SK-N-SH treated with all-trans-retinoic acid at 6 μM for 48 hours (cell line): ENCODE data around the gene TM6SF1.

Experiments used
- ATAC-seq: fragments of 200-7000 bp; cut with Tn5 transposase; 3 replicates; pipeline ENCODE4 v1.9.1; 2020; ENCODE audit warnings: mild to moderate bottlenecking, moderate library complexity
- ARNTL ChIP-seq: fragments of 450-650 bp; formaldehyde crosslinking; IDR thresholded peaks from 2 replicates; pipeline ENCODE4 v1.5.0; 2020; ENCODE audit warnings: low read depth, mild to moderate bottlenecking, moderate library complexity, borderline replicate concordance
- BACH2 ChIP-seq: fragments of 250-450 bp; sonication (Bioruptor Pico); IDR thresholded peaks from 2 replicates; pipeline ENCODE4 v1.9.0; 2021; ENCODE audit warnings: mild to moderate bottlenecking, borderline replicate concordance
- CSRNP3 ChIP-seq: fragments of 250-450 bp; sonication (Bioruptor Pico); IDR thresholded peaks from 2 replicates; pipeline ENCODE4 v1.5.1; 2021; ENCODE audit warnings: mild to moderate bottlenecking, moderate library complexity
- ESRRG ChIP-seq: fragments of 250-450 bp; sonication (Bioruptor Pico); IDR thresholded peaks from 2 replicates; pipeline ENCODE4 v1.6.1; 2021; ENCODE audit warnings: mild to moderate bottlenecking
- GLIS3 ChIP-seq: fragments of 250-450 bp; sonication (Bioruptor Pico); IDR thresholded peaks from 2 replicates; pipeline ENCODE4 v1.5.0; 2020; ENCODE audit warnings: mild to moderate bottlenecking, moderate library complexity
- ISL1 ChIP-seq: fragments of 250-450 bp; sonication (Bioruptor Pico); IDR thresholded peaks from 2 replicates; pipeline ENCODE4 v2.1.2; 2022; ENCODE audit warnings: mild to moderate bottlenecking, moderate library complexity
- PATZ1 ChIP-seq: fragments of 250-450 bp; sonication (Bioruptor Pico); IDR thresholded peaks from 2 replicates; pipeline ENCODE4 v1.8.0; 2020; ENCODE audit warnings: mild to moderate bottlenecking, moderate library complexity, borderline replicate concordance
- PPARA ChIP-seq: fragments of 250-450 bp; sonication (Bioruptor Pico); IDR thresholded peaks from 2 replicates; pipeline ENCODE4 v1.5.0; 2020; ENCODE audit warnings: mild to moderate bottlenecking, borderline replicate concordance
- RARB ChIP-seq: fragments of 250-450 bp; sonication (Bioruptor Pico); IDR thresholded peaks from 2 replicates; pipeline ENCODE4 v1.8.0; 2021; ENCODE audit warnings: mild to moderate bottlenecking, moderate library complexity
- TCF4 ChIP-seq: fragments of 250-450 bp; sonication (Bioruptor Pico); IDR thresholded peaks from 2 replicates; pipeline ENCODE4 v1.8.0; 2021; ENCODE audit warnings: mild to moderate bottlenecking, moderate library complexity, borderline replicate concordance
- TOX ChIP-seq: fragments of 250-450 bp; sonication (Bioruptor Pico); IDR thresholded peaks from 2 replicates; pipeline ENCODE4 v1.8.0; 2021; ENCODE audit warnings: mild to moderate bottlenecking, moderate library complexity, borderline replicate concordance
- ZC3H10 ChIP-seq: fragments of 250-450 bp; sonication (Bioruptor Pico); IDR thresholded peaks from 2 replicates; pipeline ENCODE4 v1.5.1; 2021; ENCODE audit warnings: mild to moderate bottlenecking, moderate library complexity
- ZFP30 ChIP-seq: fragments of 450-650 bp; formaldehyde crosslinking; IDR thresholded peaks from 2 replicates; pipeline ENCODE4 v1.5.0; 2022; ENCODE audit warnings: mild to moderate bottlenecking, moderate library complexity
- ZNF565 ChIP-seq: fragments of 450-650 bp; formaldehyde crosslinking; conservative IDR thresholded peaks from 2 replicates; pipeline ENCODE4 v1.5.0; 2020; ENCODE audit warnings: low read depth, mild to moderate bottlenecking, moderate library complexity
- ZNF70 ChIP-seq: fragments of 450-650 bp; formaldehyde crosslinking; IDR thresholded peaks from 2 replicates; pipeline ENCODE4 v1.5.0; 2020; ENCODE audit warnings: mild to moderate bottlenecking, moderate library complexity
- ZNF8 ChIP-seq: fragments of 450-650 bp; formaldehyde crosslinking; IDR thresholded peaks from 2 replicates; pipeline ENCODE4 v1.5.0; 2020; ENCODE audit warnings: mild to moderate bottlenecking, moderate library complexity
- TF ChIP-seq, protein P1 (sequence below): fragments of 250-450 bp; sonication (Bioruptor Pico); IDR thresholded peaks from 2 replicates; pipeline ENCODE4 v1.8.0; 2021; ENCODE audit warnings: low read depth, mild to moderate bottlenecking, moderate library complexity, borderline replicate concordance
- TF ChIP-seq, protein P2 (sequence below): fragments of 250-450 bp; sonication (Bioruptor Pico); IDR thresholded peaks from 2 replicates; pipeline ENCODE4 v1.5.0; 2020; ENCODE audit warnings: mild to moderate bottlenecking, moderate library complexity

Gene TM6SF1

DNA sequence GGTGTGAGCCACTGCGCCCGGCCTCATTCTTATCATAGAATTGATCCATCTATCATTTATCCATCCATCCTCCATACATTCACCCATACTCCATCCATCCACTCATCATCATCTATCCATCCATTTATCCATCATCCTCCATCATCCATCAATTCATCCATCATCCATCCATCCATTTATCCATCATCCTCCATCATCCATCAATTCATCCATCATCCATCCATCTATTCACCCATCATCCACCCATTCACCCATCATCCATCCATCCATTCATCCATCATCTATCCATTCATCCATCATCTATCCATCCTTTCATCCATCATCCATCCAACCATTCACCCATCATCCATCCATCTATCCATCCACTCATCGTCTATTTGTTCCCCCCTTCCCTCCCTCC lies 3.7 kb downstream of the TM6SF1 start:
- TF ChIP-seq PPARA (CRISPR knock-in tag): no peak
- no peak for TF ChIP-seq ZC3H10 (CRISPR knock-in tag)
- TF ChIP-seq, protein P1, sequence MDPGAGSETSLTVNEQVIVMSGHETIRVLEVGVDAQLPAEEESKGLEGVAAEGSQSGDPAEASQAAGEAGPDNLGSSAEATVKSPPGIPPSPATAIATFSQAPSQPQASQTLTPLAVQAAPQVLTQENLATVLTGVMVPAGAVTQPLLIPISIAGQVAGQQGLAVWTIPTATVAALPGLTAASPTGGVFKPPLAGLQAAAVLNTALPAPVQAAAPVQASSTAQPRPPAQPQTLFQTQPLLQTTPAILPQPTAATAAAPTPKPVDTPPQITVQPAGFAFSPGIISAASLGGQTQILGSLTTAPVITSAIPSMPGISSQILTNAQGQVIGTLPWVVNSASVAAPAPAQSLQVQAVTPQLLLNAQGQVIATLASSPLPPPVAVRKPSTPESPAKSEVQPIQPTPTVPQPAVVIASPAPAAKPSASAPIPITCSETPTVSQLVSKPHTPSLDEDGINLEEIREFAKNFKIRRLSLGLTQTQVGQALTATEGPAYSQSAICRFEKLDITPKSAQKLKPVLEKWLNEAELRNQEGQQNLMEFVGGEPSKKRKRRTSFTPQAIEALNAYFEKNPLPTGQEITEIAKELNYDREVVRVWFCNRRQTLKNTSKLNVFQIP (CRISPR knock-in tag): no peak
- TF ChIP-seq, protein P2, sequence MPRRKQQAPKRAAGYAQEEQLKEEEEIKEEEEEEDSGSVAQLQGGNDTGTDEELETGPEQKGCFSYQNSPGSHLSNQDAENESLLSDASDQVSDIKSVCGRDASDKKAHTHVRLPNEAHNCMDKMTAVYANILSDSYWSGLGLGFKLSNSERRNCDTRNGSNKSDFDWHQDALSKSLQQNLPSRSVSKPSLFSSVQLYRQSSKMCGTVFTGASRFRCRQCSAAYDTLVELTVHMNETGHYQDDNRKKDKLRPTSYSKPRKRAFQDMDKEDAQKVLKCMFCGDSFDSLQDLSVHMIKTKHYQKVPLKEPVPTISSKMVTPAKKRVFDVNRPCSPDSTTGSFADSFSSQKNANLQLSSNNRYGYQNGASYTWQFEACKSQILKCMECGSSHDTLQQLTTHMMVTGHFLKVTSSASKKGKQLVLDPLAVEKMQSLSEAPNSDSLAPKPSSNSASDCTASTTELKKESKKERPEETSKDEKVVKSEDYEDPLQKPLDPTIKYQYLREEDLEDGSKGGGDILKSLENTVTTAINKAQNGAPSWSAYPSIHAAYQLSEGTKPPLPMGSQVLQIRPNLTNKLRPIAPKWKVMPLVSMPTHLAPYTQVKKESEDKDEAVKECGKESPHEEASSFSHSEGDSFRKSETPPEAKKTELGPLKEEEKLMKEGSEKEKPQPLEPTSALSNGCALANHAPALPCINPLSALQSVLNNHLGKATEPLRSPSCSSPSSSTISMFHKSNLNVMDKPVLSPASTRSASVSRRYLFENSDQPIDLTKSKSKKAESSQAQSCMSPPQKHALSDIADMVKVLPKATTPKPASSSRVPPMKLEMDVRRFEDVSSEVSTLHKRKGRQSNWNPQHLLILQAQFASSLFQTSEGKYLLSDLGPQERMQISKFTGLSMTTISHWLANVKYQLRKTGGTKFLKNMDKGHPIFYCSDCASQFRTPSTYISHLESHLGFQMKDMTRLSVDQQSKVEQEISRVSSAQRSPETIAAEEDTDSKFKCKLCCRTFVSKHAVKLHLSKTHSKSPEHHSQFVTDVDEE: no peak
- no peak for TF ChIP-seq ARNTL (CRISPR knock-in tag)
- TF ChIP-seq TOX: no peak
- TF ChIP-seq ESRRG (CRISPR knock-in tag): no peak
- TF ChIP-seq ISL1 (CRISPR knock-in tag): no peak
- no peak for TF ChIP-seq TCF4
- TF ChIP-seq PATZ1 (CRISPR knock-in tag): no peak
- no peak for TF ChIP-seq ZNF70
- TF ChIP-seq ZNF8 (CRISPR knock-in tag): no peak
- TF ChIP-seq RARB (CRISPR knock-in tag): no peak
- TF ChIP-seq, all 23 proteins: peak for 0
- ATAC-seq: no peak

- ATAC-seq: no peak
- TF ChIP-seq, protein P1 (CRISPR knock-in tag): no peak
- TF ChIP-seq PATZ1 (CRISPR knock-in tag) (no peak), TOX (no peak), TCF4 (no peak), ISL1 (CRISPR knock-in tag) (no peak), RARB (CRISPR knock-in tag) (no peak), GLIS3 (CRISPR knock-in tag) (no peak), ZNF565 (CRISPR knock-in tag) (no peak), CSRNP3 (CRISPR knock-in tag) (no peak), ZFP30 (CRISPR knock-in tag) (no peak), PPARA (CRISPR knock-in tag) (no peak), ZC3H10 (CRISPR knock-in tag) (no peak), BACH2 (no peak), ZNF8 (CRISPR knock-in tag) (no peak)
- TF ChIP-seq, all 23 proteins: peak for 0
These were observed 4.9 kb downstream of the TM6SF1 start for GRCh38 chr15:83112233-83112955.
